ENCODE measurements around the gene USP17L25.
"Not testable (repeated sequence)": the region's sequence is repeated elsewhere in the genome, so short reads cannot be mapped to it uniquely, and the experiment has no call there.

- TF ChIP-seq EZH2 (IDR thresholded peaks at IDR 0.05); POLR2AphosphoS5 (IDR thresholded peaks at IDR 0.05; ENCODE audit: borderline replicate concordance, low read depth, low read length); FOXP2 (optimal IDR thresholded peaks at IDR 0.05; ENCODE audit: control extremely low read depth, extremely low read length, insufficient read depth): not testable (repeated sequence)
Observed at GRCh38 chr4:9334358-9334757, 4.6 kb downstream of the USP17L25 start, which contains the start of gene USP17L26.
